Hepatocyte (in vitro differentiated cells): ENCODE measurements around the gene SYT8. TPM values are rescaled to one million over a fixed set of nuclear protein-coding genes. Genes with fewer than 3 reads are reported as not detected.

Experiments
- DNase-seq: peaks from one replicate; pipeline ENCODE4 v3.0.0-alpha.2; 2016; ENCODE audit warnings: low spot score
- H2AFZ ChIP-seq: fragments of 200-600 bp; sonication (generic); 2 replicates; pipeline ENCODE4 v1.6.0; 2016; ENCODE audit warnings: antibody characterized with exemption, mild to moderate bottlenecking
- H3K27ac ChIP-seq: fragments of 200-600 bp; sonication (generic); 2 replicates; pipeline ENCODE4 v1.5.1; 2016; ENCODE audit warnings: mild to moderate bottlenecking
- H3K27me3 ChIP-seq: fragments of 200-600 bp; sonication (generic); 2 replicates; pipeline ENCODE4 v1.6.1; 2016
- H3K36me3 ChIP-seq: fragments of 200-600 bp; sonication (generic); replicated peaks from 2 replicates; pipeline ENCODE4 v1.5.1; 2016; ENCODE audit warnings: low read depth; ENCODE audit not compliant: insufficient read depth
- H3K4me1 ChIP-seq: fragments of 200-600 bp; sonication (generic); 2 replicates; pipeline ENCODE4 v1.5.1; 2016; ENCODE audit warnings: mild to moderate bottlenecking, moderate library complexity; ENCODE audit not compliant: insufficient read depth
- H3K4me2 ChIP-seq: fragments of 200-600 bp; sonication (generic); 2 replicates; pipeline ENCODE4 v1.6.0; 2016
- H3K4me3 ChIP-seq: fragments of 200-600 bp; sonication (generic); 2 replicates; pipeline ENCODE4 v1.5.1; 2016; ENCODE audit warnings: mild to moderate bottlenecking
- H3K79me2 ChIP-seq: fragments of 200-600 bp; sonication (generic); 2 replicates; pipeline ENCODE4 v1.6.0; 2017; ENCODE audit warnings: mild to moderate bottlenecking
- H3K9me2 ChIP-seq: fragments of 200-600 bp; sonication (generic); replicated peaks from 2 replicates; pipeline ENCODE4 v1.6.0; 2017; ENCODE audit warnings: mild to moderate bottlenecking; ENCODE audit not compliant: insufficient read depth
- H3K9me3 ChIP-seq: fragments of 200-600 bp; sonication (generic); 2 replicates; pipeline ENCODE4 v1.5.1; 2016; ENCODE audit warnings: low read depth, mild to moderate bottlenecking
- H4K20me1 ChIP-seq: fragments of 200-600 bp; sonication (generic); 2 replicates; pipeline ENCODE4 v1.6.0; 2016; ENCODE audit warnings: mild to moderate bottlenecking; ENCODE audit not compliant: insufficient read depth, poor library complexity, severe bottlenecking
- EZH2 ChIP-seq: fragments of 200-600 bp; sonication (generic); IDR thresholded peaks from 2 replicates; pipeline ENCODE4 v1.6.1; 2016; ENCODE audit warnings: antibody characterized with exemption, mild to moderate bottlenecking, borderline replicate concordance
- EZH2phosphoT487 ChIP-seq: fragments of 200-600 bp; sonication (generic); IDR thresholded peaks from one replicate; pipeline ENCODE4 v1.6.1; 2018; ENCODE audit warnings: antibody characterized with exemption, mild to moderate bottlenecking, low read depth, moderate library complexity; ENCODE audit not compliant: unreplicated experiment, severe bottlenecking
- WGBS: methylation state at CpG from one replicate; pipeline ENCODE4 v1.1.6; 2016; ENCODE audit warnings: low lambda C conversion rate; ENCODE audit errors: missing lambda C conversion rate; 5-methylcytosine and 5-hydroxymethylcytosine counted together
- polyA plus RNA-seq: library from polyadenylated mRNA; unstranded; fragments of >200 nt; fragmentation: Nextera tagmentation; extraction: Ambion mirVana; gene quantifications from 2 replicates; pipeline ENCODE4 v1.2.1, GENCODE V29; 2016
- total RNA-seq: library from RNA; depleted of rRNA; stranded (reverse); fragments of >200 nt; gene quantifications from 2 replicates; pipeline ENCODE4 v1.2.3, GENCODE V29; 2014
- TF ChIP-seq, protein P1 (sequence below): fragments of 200-600 bp; sonication (generic); IDR thresholded peaks from 2 replicates; pipeline ENCODE4 v1.5.1; 2016; ENCODE audit warnings: antibody characterized with exemption, mild to moderate bottlenecking; ENCODE audit not compliant: poor library complexity

Gene SYT8
- total and polyA plus RNA-seq, 2 experiments from 2014 or later = 6.3 to 29.2 TPM

DNA sequence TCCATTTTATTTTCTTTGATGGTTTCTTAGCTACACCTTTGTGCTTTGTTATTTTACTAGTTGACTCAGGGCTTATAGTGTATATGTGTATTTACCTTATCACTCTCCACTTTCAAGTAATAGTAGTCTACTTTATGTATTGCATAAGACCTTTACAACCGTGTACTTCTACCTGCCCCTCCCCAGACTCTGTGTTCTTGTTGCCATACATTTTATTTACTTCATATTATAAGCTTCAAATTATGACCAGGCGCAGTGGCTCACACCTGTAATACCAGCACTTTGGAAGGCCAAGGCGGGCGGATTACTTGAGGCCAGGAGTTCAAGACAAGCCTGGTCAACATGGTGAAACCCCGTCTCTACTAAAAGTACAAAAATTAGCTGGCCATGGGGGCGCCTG, 42.9 kb upstream of the SYT8 start:
- no peak overlapping the region for H3K4me2 ChIP-seq
- H2AFZ ChIP-seq = no peak overlapping the region
- H3K9me3 ChIP-seq = no peaks in the 10 kb centered on the region
- WGBS = 66% methylated on average over 6 of the region's 6 CpGs
- H3K36me3 ChIP-seq = no peaks in the 10 kb centered on the region
- H4K20me1 ChIP-seq = no peaks in the 10 kb centered on the region
- H3K27ac ChIP-seq = no peak overlapping the region
- H3K9me2 ChIP-seq = no peaks in the 10 kb centered on the region
- H3K79me2 ChIP-seq = no peaks in the 10 kb centered on the region
- TF ChIP-seq EZH2phosphoT487 (no peak), EZH2 (no peak)
- TF ChIP-seq, protein P1, sequence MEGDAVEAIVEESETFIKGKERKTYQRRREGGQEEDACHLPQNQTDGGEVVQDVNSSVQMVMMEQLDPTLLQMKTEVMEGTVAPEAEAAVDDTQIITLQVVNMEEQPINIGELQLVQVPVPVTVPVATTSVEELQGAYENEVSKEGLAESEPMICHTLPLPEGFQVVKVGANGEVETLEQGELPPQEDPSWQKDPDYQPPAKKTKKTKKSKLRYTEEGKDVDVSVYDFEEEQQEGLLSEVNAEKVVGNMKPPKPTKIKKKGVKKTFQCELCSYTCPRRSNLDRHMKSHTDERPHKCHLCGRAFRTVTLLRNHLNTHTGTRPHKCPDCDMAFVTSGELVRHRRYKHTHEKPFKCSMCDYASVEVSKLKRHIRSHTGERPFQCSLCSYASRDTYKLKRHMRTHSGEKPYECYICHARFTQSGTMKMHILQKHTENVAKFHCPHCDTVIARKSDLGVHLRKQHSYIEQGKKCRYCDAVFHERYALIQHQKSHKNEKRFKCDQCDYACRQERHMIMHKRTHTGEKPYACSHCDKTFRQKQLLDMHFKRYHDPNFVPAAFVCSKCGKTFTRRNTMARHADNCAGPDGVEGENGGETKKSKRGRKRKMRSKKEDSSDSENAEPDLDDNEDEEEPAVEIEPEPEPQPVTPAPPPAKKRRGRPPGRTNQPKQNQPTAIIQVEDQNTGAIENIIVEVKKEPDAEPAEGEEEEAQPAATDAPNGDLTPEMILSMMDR = no peak
- no peak overlapping the region for H3K4me3 ChIP-seq
- H3K27me3 ChIP-seq = no peaks in the 10 kb centered on the region
- H3K4me1 ChIP-seq = no peaks in the 10 kb centered on the region
- no peak for DNase-seq

DNA sequence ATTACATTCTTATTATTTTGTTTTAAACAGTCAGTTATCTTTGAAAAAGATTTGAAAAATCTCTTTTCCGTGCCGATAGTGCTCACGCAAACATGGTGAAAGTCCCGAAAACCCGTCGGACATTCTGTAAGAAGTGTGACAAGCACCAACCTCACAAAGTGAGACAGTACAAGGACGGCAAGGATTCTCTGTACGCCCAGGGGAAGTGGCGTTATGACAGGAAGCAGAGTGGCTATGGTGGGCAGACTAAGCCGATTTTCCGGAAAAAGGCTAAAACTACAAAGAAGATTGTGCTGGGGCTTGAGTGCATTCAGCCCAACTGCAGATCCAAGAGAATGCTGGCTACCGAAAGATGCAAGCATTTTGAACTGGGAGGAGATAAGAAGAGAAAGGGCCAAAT, 42.3 kb upstream of the SYT8 start:
- no peak for DNase-seq
- no peaks in the 10 kb centered on the region for H3K27me3 ChIP-seq
- WGBS = 85% methylated on average over 12 of the region's 12 CpGs
- no peak overlapping the region for H2AFZ ChIP-seq
- no peaks in the 10 kb centered on the region for H3K36me3 ChIP-seq
- no peak overlapping the region for H3K27ac ChIP-seq
- TF ChIP-seq, protein P1 = no peak
- TF ChIP-seq EZH2phosphoT487 (no peak), EZH2 (no peak)
- no peaks in the 10 kb centered on the region for H3K9me2 ChIP-seq
- no peaks in the 10 kb centered on the region for H4K20me1 ChIP-seq
- no peak overlapping the region for H3K4me2 ChIP-seq
- H3K79me2 ChIP-seq = no peaks in the 10 kb centered on the region
- no peak overlapping the region for H3K4me3 ChIP-seq
- H3K9me3 ChIP-seq = no peaks in the 10 kb centered on the region
- no peaks in the 10 kb centered on the region for H3K4me1 ChIP-seq

DNA sequence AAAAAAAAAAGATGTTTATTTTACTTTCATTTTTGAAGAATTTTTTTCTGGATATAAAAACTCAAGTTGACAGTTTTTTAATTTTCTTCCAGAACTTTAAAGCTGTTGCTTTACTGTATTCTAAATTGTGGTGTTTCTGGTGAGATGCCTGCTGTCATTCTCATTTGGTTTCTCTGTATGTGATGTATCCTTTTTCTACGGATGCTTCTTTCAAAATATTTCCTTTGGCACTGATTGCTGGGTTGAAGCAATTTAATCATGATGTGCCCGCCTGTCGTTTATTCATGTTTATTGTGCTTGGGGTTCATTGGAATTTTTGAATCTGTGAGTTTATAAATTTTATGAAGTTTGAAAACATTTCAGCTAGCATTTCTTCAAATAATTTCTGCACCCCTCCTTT, 41.7 kb upstream of the SYT8 start:
- no peaks in the 10 kb centered on the region for H3K9me2 ChIP-seq
- no peak for TF ChIP-seq EZH2phosphoT487
- TF ChIP-seq EZH2 = no peak
- TF ChIP-seq, protein P1 = no peak
- no peak overlapping the region for H3K27ac ChIP-seq
- no peak overlapping the region for H2AFZ ChIP-seq
- no peak for DNase-seq
- WGBS = 79% methylated on average over 3 of the region's 3 CpGs
- H3K9me3 ChIP-seq = no peaks in the 10 kb centered on the region
- no peaks in the 10 kb centered on the region for H3K36me3 ChIP-seq
- no peak overlapping the region for H3K4me2 ChIP-seq
- no peak overlapping the region for H3K4me3 ChIP-seq
- no peaks in the 10 kb centered on the region for H3K4me1 ChIP-seq
- no peaks in the 10 kb centered on the region for H3K27me3 ChIP-seq
- H3K79me2 ChIP-seq = no peaks in the 10 kb centered on the region
- no peaks in the 10 kb centered on the region for H4K20me1 ChIP-seq

DNA sequence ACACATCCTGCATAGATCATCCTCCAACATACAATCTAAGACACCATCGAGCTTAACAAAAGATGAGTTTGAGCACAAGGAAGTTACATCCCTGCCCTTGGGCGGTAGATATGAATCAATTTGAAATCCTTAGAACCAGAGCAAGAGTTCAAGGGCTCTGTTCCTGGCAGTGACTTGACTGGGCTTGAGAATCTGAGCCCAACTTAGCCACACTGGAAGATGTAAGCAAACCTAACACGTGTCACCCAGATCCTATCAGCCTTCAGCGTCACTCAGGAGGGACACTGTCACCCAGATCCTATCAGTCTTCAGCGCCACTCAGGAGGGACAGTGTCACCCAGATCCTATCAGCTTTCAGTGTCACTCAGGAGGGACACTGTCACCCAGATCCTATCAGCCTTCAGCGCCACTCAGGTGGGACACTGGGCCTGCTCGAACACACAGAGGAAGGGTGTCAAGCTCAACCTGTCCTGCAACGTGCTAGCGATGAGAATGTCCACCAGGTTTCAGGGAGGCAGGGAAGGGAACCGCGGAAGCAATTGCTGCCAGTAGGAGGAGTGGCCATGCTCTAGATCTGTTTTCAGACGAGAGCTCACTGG, 38.3 kb upstream of the SYT8 start:
- Histone ChIP-seq H3K27ac (no peak overlapping the region), H3K9me2 (no peaks in the 10 kb centered on the region), H3K36me3 (no peaks in the 10 kb centered on the region), H2AFZ (no peak overlapping the region), H3K4me1 (peaks cover 4% of the 10 kb centered on the region), H3K79me2 (no peaks in the 10 kb centered on the region), H3K4me2 (no peak overlapping the region), H3K4me3 (no peak overlapping the region), H3K9me3 (no peaks in the 10 kb centered on the region), H4K20me1 (no peaks in the 10 kb centered on the region), H3K27me3 (no peaks in the 10 kb centered on the region)
- DNase-seq = no peak
- 70% methylated on average over 12 of the region's 12 CpGs for WGBS
- TF ChIP-seq, protein P1 = no peak
- TF ChIP-seq EZH2 (no peak), EZH2phosphoT487 (no peak)
